Frontal cortex (tissue), 4 donors: ENCODE measurements around the gene SINHCAF. TPM values are rescaled to one million over a fixed set of nuclear protein-coding genes. Genes with fewer than 3 reads are reported as not detected.
A peak's percentile ranks its signal among the peaks of the same experiment; 100 is the strongest.

Experiments
- DNase-seq, 2 donors: peaks; one replicate each; pipeline ENCODE4 v3.0.0; 2012; ENCODE audit warnings: low spot score in 2 of 2
- FAIRE-seq: peaks from 2 replicates; lab custom pipeline; 2012; peaks lifted over from hg19 to GRCh38; lab: Jason Lieb, UNC
- total RNA-seq: library from RNA; depleted of rRNA; stranded (reverse); fragments of >200 nt; gene quantifications from one replicate; pipeline ENCODE4 v1.2.3, GENCODE V29; 2014
- donor health status: control.
- donor health status: control.
- donor health status: control.

The SINHCAF gene
- total RNA-seq, 1 donor from 2014 or later, result 16.7 TPM

DNA sequence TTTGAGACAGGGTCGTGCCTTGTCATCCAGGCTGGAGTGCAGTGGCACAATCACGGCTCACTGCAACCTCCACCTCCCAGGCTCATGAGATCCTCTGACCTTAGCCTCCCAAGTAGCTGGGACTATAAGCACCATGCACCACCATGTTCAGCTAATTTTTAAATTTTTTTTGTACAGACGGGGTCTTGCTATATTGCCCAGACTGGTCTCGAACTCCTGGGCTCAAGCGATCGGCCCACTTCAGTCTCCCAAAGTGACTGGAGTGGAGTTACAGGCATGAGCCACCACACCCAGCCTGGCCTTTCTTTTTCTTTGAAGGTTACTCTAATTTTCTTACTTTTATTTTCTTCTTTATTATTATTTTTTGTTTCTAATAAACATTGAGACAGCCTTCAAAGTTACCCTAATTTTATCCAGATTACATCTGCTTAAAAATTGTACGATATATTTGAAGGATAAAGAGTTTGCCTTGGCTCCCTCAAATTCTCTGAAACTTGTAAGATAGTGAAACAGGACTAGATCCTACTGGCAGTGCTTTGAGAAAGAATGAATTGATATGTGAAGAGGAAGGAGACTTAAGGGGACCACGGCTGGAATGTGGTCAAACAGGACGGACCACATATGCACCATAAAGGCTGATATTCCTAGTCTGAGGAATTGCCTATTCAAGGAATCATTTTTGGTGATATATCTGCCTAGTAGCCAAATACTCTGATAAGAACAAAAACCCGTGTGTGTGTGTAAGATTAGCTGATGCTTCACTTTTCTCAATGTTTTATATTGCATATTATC lies 14.1 kb upstream of the SINHCAF start:
- no peak for DNase-seq
- FAIRE-seq, result no peak

DNA sequence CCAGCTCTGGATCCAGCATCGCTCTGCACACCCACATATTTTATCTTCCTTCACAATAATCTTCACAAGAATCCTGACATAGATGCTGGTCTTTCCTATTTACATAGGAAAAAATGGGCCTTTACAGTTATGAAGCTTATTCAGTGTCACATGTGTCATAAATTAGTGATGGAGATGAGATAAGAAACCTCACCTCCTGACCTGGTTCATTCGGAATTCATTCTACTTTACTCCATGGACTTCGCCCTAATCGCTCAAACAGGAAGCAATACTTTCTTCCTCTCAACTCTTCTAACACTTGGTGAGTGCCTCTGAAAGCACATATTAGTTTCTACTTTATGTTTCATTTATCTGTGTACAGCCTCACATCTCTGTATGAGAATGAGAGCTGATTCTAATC lies 12.0 kb upstream of the SINHCAF start:
- DNase-seq (no peak), FAIRE-seq (no peak)

GRCh38 chr12:31331242-31331641 lies 5.3 kb upstream of the SINHCAF start:
- FAIRE-seq (no peak), DNase-seq (no peak)

DNA sequence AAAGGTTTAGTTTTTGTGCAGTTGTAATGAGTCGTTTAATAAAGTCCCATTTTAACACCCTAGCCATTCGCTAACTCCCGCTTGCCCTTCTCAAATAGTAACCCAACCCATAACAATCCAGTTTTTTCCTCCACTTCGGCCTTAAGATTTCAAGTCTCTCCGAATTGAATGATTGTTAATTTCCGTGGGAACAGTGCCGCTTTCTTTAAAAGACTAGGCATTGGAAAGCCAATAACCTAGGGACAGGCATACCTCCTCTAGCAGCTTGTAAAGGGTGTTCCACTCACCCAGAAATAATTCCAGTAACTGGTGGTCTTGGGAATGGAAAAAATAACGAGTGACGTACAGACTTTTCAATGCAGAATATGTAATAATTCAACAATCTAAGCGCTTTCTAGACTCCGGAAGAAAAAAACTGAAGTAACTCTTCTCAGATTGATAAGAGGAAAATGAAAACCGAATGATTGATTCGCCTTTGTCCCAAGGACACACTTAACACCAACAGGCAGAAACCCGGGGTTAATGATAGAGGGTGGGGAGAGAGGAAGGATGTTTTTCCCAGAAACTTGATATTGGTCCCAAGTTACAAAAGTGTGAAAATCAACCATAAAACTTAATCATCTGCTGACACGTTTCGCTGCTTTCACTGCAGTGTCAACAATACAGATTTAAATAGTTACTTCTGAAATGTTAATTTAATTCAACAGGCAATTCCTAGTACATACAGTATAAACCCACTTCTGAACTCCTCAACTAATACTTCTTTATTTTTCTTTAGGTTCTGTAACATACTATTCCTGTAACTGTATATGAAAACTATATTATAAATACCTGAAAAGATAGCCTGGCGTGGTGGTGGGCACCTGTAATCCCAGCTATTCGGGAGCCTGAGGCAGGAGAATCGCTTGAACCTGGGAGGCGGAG lies 1.0 kb upstream of the SINHCAF start:
- no peak for FAIRE-seq
- no peak for DNase-seq

DNA sequence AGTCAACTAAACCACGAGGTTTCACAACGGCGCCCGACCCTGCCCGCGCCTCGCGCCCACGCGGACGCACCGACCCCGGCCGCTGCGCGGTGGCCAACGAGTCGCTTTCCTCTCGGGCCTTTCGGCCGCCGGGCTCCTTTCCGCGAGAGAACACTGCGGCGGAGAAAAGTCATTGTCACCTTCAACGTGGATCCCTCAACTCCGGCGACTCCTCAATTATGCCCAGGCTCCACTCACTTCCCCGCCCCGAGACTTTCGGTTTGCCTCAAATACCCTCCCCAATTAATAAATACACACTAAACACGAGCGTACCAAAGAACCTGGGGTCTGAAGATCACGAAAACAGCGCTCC lies 450 bp downstream of the SINHCAF start:
- no peak for FAIRE-seq
- peak; percentile 25 to 41 for DNase-seq

- DNase-seq, result peak; percentile 46 to 61
- FAIRE-seq, result no peak
Observed at GRCh38 chr12:31324845-31325523, 966 bp downstream of the SINHCAF start.

DNA sequence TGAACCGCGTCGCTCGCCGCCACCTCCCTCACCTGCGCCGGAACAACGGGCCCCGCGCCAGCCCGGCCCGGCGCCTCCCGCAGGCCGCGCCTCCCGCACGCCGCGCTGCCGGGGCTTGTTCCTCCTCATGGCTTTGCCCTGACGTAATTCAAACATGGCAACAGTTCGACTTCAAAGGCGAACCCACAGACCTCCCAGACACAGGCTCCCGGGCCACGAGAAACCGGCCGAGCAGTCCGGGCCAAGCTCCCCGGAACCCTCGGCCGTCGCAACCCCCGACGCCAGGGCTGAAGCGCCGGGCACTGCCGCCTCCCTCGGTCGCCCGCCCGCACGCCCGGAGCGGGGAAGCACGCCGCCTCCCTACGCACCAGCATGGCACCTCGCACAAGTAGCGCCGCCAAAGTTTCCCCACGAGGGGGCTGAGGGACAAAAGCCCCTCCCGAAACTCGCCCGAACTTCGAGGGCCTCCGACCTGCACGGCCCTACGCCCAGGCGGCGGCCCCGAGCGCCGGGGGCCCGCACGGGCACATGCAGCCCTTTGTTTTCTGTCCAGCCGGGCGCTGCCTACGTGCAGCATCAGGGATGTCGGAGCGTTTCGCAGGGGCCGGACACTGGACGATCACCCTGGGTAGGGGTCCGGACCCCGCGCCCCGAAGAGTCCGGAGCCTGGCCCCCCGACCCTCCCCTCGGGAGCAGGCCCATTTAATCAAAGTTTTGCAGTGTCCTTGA lies 1.7 kb downstream of the SINHCAF start:
- DNase-seq (peak; percentile 46 to 49), FAIRE-seq (no peak)

DNA sequence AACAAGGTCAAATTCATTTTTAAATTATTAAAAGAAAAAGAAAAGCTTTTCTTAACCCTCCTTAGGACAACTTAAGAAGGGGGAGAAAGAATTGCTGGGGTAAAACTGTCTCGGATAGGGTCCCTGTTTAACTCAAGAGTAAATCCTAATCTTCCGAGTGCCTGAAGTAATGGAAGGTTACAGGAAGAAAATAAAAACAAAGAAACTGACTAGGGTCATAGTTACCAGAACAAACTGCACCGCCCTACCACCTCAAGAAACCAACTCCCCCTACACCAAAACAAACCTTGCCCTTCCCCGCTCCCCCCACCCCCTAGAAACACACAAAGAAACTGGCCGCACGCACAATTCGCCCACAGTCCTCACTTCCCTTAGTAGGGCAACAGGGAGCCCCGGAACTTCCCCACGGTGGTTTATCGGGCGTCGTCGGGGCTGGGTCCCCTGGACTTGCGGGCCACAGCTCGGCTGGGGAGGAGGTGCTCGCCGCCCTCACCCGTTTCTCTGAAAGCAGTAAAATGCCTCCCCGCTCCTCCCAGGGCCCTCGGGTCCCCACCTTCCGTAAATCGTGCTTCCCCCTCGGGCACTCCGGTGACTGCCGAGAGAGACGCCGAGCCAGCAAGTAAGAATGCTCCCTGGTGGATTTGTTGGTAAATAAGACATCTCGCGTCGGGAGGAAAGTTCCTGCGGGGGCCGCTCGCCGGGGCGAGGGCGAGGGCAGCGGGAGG lies 2.4 kb downstream of the SINHCAF start:
- DNase-seq, result no peak
- FAIRE-seq, result no peak

- no peak for DNase-seq
- FAIRE-seq, result no peak
Observed at GRCh38 chr12:31322801-31323207, 3.1 kb downstream of the SINHCAF start.

- FAIRE-seq (no peak), DNase-seq (no peak)
Observed at GRCh38 chr12:31321897-31322228, 4.1 kb downstream of the SINHCAF start.

DNA sequence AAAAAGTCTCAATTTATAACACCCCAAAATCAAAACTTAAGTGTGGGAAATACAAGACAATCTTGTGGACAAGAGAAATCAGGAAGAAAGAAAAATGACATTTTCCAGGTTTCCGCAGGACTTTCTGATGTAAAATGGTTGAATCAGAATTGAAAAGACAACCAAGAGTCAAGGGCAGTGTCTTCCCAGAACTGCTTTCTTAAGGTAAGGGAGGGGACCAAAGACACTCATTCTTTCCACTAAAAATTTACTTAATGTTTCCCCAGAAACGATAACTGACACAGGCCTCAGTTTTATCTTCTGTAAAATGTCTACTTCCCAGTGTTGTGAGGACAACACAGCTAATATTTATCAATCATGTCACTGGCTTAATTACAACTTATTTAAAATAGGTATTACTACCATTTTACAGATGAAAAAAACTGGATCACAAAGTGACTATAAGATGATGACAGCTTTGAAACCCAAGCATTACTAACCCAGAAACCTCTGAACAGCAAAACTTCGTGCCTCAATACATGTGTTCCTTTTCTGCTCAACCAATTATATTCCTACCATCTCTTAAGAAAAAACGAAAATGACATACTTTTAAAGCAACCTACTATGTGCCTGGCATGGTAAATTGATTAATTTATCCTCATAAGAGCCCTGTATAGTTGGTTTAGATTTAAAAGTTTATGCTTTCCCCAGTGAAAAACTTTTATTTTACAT lies 4.6 kb downstream of the SINHCAF start:
- no peak for DNase-seq
- no peak for FAIRE-seq

DNA sequence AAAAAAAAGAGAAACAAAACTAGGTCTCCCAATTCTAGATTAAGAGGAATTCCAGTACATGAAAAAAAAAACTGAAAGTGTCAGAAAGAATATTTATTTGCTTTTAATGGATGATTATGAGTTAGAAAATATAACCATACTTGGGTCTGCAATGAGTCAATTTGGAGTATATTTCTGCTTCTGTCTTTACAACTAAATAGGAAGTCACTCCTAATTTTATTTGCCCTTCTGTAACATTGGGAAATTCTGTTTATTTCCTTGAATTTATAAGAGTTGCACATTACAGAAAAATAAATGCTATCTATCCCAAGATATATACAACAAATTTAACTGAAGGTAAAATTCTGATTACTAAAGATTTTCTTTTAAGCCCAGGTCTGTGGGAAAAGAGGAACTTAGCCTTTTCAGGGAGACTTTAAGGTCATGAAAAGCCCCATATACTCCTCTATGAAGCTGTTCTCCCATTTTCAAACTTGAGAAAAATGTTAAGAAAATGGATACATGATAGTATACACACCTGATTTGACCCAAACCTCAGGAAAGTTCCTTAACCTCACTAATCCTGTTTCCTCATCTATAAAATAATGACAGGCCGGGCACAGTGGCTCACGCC lies 7.2 kb downstream of the SINHCAF start:
- DNase-seq (no peak), FAIRE-seq (no peak)

DNA sequence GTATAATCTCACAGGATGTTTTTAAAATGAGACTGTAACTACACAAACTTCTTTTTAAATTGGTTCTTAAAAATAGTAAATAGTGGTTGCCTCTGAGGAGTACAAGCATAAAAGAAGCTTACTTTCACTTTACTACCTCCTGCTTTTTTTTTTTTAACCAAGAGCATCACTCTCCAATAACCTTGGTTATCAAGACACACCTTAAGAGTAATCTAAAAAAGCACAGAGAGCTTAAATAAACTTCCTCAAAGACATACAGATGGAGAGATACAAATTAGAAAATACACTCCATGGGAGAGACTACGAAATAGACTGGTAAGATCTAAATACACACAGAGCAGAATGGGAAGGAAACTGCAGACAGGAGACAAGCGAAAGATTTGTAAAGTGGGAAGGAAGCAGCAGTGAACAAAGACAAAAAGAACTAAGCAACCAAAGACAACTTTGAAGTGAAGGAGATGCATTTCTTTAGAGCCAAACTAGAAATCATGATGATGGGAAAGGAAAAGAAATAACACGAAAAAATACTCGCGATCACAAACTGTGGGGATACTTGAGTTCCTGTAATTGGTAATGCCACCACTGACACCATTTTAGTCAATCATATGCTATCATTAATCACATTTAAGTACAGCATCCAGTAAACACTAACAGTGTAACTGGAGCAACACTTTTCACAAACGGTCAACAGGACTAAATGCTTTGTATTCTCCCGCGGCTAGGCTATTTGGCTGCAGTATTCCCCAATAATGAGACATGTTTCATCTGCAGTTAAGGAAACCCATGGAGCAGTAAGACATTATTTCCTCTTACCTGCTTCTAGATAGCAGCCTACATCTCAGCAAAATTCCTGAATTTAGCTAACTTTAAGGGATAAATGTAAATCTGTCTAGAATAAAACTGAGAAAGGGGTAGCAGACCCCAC lies 8.2 kb downstream of the SINHCAF start:
- DNase-seq (no peak), FAIRE-seq (no peak)

DNA sequence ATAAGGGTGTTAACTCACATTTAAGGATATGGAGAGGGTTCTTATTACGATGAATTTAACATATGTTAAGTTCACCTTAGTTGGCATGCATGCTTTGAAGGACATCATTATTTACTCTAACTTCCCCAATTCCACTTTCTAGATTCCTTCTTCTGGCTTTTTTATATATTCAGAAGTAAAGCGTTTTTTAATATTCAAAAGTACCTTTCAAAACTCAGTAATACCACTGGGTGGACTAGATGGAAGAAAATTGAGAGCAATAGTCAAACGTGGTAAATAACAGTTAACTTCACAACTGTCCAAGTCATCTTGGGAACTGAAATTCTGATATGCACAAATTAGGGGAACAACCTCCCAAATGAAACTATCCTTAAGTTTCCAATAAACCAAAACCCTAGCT lies 9.1 kb downstream of the SINHCAF start:
- DNase-seq (no peak), FAIRE-seq (no peak)

DNA sequence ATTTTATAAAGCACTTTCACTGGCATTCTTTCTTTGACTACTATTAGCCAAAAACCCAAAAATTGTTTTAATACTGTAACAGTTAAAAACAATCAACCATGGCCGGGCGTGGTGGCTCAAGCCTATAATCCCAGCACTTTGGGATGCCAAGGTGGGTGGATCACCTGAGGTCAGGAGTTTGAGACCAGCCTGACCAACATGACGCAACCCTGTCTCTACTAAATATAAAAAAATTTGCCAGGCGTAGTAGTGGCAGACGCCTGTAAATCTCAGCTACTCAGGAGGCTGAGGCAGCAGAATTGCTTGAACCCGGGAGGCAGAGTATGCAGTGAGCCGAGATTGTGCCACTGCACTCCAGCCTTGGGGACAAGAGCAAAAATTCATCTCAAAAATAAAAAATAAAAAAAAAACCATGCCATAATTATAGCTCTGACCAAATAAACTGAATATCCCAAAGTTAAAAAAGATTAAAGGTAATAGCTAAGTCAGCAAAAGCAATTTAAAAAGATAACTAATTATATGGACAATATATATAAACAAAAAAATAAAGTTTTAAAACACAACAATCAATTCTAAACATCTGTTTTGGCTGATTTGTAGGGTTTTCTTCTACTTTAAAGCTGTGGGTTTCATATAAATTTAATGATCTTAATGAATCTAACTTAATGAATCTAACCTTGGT lies 10.0 kb downstream of the SINHCAF start:
- FAIRE-seq (no peak), DNase-seq (no peak)

- DNase-seq (no peak), FAIRE-seq (no peak)
Observed at GRCh38 chr12:31315044-31315715, 10.8 kb downstream of the SINHCAF start.
